ENCODE results near the gene ABCA7. TPM values are rescaled to one million over a fixed set of nuclear protein-coding genes. Genes with fewer than 3 reads are reported as not detected.
A peak's percentile ranks its signal among the peaks of the same experiment; 100 is the strongest.

ABCA7 gene
- total and polyA plus RNA-seq, 12 donors, result 2.1 to 109 (median 18.8) TPM

DNA sequence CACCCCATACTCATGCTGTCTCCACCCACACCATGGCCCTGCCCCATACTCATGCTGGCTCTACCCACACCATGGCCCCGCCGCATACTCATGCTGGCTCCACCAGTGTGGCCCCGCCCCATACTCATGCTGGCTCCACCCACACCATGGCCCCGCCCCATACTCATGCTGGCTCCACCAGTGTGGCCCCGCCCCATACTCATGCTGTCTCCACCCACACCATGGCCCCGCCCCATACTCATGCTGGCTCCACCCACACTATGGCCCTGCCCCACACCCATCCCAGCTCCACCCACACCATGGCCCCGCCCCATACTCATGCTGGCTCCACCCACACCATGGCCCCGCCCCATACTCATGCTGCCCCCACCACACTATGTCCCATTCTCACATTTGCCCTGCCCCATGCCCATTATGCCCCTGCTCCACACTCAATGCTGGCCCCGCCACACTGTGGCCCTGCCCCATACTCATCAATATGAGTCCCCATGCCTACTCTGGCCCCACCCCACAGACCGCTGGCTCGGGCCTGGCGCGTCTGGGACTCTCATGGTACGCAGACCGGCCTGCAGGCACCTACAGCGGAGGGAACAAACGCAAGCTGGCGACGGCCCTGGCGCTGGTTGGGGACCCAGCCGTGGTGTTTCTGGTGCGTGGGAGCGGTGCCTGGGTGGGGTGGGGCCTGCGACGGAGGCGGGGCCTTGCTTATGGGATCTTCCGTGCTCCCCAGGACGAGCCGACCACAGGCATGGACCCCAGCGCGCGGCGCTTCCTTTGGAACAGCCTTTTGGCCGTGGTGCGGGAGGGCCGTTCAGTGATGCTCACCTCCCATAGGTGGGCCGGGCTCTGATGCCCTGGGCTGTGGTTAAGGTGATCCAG is 23.4 kb downstream of the ABCA7 start:
- intact Hi-C loops (cut with DNase I), result no loop called here
- no peak overlapping the region for H3K27ac ChIP-seq
- WGBS, 4 donors, result 71 to 92% (median 88%) methylated on average over 19 to 37 of the region's 37 CpGs
- TF ChIP-seq, protein P1, sequence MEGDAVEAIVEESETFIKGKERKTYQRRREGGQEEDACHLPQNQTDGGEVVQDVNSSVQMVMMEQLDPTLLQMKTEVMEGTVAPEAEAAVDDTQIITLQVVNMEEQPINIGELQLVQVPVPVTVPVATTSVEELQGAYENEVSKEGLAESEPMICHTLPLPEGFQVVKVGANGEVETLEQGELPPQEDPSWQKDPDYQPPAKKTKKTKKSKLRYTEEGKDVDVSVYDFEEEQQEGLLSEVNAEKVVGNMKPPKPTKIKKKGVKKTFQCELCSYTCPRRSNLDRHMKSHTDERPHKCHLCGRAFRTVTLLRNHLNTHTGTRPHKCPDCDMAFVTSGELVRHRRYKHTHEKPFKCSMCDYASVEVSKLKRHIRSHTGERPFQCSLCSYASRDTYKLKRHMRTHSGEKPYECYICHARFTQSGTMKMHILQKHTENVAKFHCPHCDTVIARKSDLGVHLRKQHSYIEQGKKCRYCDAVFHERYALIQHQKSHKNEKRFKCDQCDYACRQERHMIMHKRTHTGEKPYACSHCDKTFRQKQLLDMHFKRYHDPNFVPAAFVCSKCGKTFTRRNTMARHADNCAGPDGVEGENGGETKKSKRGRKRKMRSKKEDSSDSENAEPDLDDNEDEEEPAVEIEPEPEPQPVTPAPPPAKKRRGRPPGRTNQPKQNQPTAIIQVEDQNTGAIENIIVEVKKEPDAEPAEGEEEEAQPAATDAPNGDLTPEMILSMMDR (IDR thresholded peaks at IDR 0.05), result no peak
- no peak for TF ChIP-seq POLR2A (IDR thresholded peaks at IDR 0.05)
- H3K27me3 ChIP-seq, result peaks cover 18% of the 10 kb centered on the region
- no peaks in the 10 kb centered on the region for H3K36me3 ChIP-seq (replicated peaks in 1 of 2)
- peaks cover 0 to 19% of the 10 kb centered on the region in 2 donors for H3K4me1 ChIP-seq (replicated peaks in 1 of 2)
- peaks cover 0 to 2% (median 0%) of the 10 kb centered on the region in 3 donors for H3K9me3 ChIP-seq (replicated peaks in 1 of 3)
- DNase-seq, result no peak
- H3K4me3 ChIP-seq, result no peak overlapping the region

DNA sequence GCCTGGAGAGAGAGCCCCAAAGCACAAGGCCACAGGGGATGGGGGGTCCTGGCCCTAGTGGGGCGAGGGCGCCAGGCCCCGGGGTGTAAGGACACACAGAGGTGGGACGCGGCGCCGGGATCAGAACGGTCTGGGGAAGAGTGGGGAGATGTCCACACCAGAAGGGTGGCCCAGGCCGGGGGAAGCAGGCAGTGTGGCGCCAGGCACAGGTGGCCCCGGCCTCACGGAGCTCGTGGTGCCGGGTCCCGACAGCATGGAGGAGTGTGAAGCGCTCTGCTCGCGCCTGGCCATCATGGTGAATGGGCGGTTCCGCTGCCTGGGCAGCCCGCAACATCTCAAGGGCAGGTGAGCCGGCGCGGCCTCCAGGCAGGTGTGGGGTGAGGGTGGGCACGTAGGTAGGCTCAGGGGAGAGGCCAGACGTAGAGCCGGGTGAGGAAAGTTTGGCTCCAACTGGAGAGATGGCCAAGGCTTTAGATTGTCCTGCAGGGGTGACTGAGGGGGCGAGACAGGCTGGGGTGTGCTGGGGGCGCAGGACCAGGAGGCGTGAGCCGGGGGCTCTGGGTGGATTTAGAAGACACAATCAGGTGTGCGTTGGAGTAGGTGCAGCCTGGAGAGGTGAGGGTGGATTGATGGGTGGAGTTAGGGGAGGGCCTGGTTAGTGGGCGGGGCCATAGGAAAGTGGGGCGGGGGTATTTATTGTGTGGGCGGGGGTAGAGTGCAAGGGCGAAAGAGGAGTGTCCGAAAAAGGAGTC is 24.2 kb downstream of the ABCA7 start:
- intact Hi-C loops (cut with DNase I), result no loop called here
- Histone ChIP-seq H3K27me3 (peaks cover 26% of the 10 kb centered on the region), H3K9me3 (replicated peaks in 1 of 3) (no peaks in the 10 kb centered on the region), H3K4me1 (replicated peaks in 1 of 2) (peaks cover 0 to 20% of the 10 kb centered on the region in 2 donors), H3K36me3 (replicated peaks in 1 of 2) (no peaks in the 10 kb centered on the region), H3K4me3 (no peak overlapping the region), H3K27ac (no peak overlapping the region)
- DNase-seq, result peak in 1 of 7 donors; percentile 23
- 66 to 89% (median 81%) methylated on average over 34 to 37 of the region's 37 CpGs for WGBS, 4 donors
- TF ChIP-seq, protein P1 (IDR thresholded peaks at IDR 0.05), result no peak
- no peak for TF ChIP-seq POLR2A (IDR thresholded peaks at IDR 0.05)

DNA sequence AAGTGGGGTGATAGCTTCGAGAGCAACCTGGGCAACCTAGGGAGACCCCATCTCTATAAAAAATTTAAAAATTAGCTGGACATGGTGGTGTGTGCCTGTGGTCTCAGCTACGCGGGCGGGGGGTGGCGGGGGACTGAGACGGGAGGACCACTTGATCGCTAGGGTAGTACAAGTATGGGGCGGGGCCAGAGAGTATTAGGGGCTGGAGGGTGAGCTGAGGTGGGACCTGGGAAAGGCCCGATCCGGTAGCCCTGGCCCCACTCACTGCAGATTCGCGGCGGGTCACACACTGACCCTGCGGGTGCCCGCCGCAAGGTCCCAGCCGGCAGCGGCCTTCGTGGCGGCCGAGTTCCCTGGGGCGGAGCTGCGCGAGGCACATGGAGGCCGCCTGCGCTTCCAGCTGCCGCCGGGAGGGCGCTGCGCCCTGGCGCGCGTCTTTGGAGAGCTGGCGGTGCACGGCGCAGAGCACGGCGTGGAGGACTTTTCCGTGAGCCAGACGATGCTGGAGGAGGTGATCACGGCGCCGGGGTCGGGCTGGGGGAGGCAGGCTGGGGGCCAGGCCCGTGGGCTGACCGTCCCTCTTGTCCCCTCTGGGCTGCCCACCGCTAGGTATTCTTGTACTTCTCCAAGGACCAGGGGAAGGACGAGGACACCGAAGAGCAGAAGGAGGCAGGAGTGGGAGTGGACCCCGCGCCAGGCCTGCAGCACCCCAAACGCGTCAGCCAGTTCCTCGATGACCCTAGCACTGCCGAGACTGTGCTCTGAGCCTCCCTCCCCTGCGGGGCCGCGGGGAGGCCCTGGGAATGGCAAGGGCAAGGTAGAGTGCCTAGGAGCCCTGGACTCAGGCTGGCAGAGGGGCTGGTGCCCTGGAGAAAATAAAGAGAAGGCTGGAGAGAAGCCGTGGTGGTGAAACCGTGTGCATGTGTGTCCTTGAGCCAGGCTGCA is 25.0 kb downstream of the ABCA7 start:
- peaks cover 0 to 23% of the 10 kb centered on the region in 2 donors for H3K4me1 ChIP-seq (replicated peaks in 1 of 2)
- no peaks in the 10 kb centered on the region for H3K9me3 ChIP-seq (replicated peaks in 1 of 3)
- TF ChIP-seq, protein P1 (IDR thresholded peaks at IDR 0.05), result peak; percentile 57 to 90 (median 74)
- TF ChIP-seq POLR2A (IDR thresholded peaks at IDR 0.05), result no peak
- intact Hi-C loops (cut with DNase I), result no loop called here
- H3K36me3 ChIP-seq (replicated peaks in 1 of 2), result no peaks in the 10 kb centered on the region
- DNase-seq, result peak; percentile 56 to 82 (median 65)
- H3K4me3 ChIP-seq, result no peak overlapping the region
- H3K27me3 ChIP-seq, result peaks cover 35% of the 10 kb centered on the region
- no peak overlapping the region for H3K27ac ChIP-seq
- WGBS, 4 donors, result 9 to 26% (median 15%) methylated on average over 13 to 60 of the region's 60 CpGs

All from adrenal gland (tissue), 12 donors.